Measurements from ENCODE around the gene PTPRT. TPM values are rescaled to one million over a fixed set of nuclear protein-coding genes. Genes with fewer than 3 reads are reported as not detected.

Gene PTPRT
- total and polyA plus RNA-seq, 8 donors = 0.23 to 1.8 (median 0.95) TPM

DNA sequence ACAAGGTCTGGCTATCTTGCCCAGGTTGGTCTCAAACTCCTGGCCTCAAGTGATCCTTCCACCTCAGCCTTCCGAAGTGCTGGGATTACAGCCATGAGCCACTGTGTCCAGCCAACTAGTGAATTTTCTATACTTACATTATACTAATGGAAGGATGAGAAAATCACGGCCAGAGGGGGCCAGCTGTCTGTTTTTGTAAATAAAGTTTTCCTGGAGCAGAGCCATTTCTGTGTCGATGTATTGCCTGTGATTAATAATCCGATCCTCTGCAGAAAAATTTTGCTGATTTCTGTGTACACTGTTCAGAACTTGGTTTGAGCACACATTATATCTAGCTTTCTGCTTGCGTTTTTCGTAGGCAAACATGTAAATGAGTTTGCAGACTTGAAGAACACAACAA lies 28.8 kb downstream of the PTPRT start:
- no peaks in the 10 kb centered on the region for H3K4me1 ChIP-seq
- no peak for ATAC-seq
- no peak for DNase-seq
- TF ChIP-seq, protein P1, sequence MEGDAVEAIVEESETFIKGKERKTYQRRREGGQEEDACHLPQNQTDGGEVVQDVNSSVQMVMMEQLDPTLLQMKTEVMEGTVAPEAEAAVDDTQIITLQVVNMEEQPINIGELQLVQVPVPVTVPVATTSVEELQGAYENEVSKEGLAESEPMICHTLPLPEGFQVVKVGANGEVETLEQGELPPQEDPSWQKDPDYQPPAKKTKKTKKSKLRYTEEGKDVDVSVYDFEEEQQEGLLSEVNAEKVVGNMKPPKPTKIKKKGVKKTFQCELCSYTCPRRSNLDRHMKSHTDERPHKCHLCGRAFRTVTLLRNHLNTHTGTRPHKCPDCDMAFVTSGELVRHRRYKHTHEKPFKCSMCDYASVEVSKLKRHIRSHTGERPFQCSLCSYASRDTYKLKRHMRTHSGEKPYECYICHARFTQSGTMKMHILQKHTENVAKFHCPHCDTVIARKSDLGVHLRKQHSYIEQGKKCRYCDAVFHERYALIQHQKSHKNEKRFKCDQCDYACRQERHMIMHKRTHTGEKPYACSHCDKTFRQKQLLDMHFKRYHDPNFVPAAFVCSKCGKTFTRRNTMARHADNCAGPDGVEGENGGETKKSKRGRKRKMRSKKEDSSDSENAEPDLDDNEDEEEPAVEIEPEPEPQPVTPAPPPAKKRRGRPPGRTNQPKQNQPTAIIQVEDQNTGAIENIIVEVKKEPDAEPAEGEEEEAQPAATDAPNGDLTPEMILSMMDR (IDR thresholded peaks at IDR 0.05) = no peak
- no peak for FAIRE-seq
- 28 to 31% methylated on average over 6 of the region's 6 CpGs for WGBS, 2 donors
- H3K27me3 ChIP-seq = no peaks in the 10 kb centered on the region
- H3K27ac ChIP-seq = no peak overlapping the region
- H3K4me3 ChIP-seq = no peak overlapping the region
- intact Hi-C loops (cut with DNase I) = no loop called here
- no peaks in the 10 kb centered on the region for H3K36me3 ChIP-seq
- no peaks in the 10 kb centered on the region for H3K9me3 ChIP-seq

DNA sequence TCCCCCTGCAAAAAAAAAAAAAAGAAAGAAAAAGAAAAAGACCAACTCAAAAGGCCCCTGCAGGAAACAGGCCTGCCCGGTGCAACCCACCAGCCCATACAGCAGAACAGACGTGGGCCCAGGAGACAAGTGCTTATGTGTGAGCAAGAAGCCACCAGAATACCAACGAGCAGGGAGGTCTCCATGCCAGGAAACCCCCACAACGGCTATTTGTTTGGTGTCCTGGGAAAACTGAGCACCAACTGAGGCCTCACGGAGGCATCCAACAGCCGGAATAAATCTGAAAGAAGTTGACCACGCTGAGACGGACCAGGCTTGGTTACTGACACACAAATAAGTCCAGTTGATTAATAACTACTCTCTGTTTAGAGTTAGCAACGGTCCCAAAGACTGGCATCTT lies 29.7 kb downstream of the PTPRT start:
- ATAC-seq = no peak
- Histone ChIP-seq H3K27me3 (no peaks in the 10 kb centered on the region), H3K4me1 (no peaks in the 10 kb centered on the region), H3K36me3 (no peaks in the 10 kb centered on the region), H3K4me3 (no peak overlapping the region), H3K9me3 (no peaks in the 10 kb centered on the region), H3K27ac (no peak overlapping the region)
- WGBS, 2 donors = 67 to 73% methylated on average over 9 of the region's 9 CpGs
- TF ChIP-seq, protein P1 (IDR thresholded peaks at IDR 0.05) = no peak
- intact Hi-C loops (cut with DNase I) = no loop called here
- DNase-seq = no peak
- no peak for FAIRE-seq

DNA sequence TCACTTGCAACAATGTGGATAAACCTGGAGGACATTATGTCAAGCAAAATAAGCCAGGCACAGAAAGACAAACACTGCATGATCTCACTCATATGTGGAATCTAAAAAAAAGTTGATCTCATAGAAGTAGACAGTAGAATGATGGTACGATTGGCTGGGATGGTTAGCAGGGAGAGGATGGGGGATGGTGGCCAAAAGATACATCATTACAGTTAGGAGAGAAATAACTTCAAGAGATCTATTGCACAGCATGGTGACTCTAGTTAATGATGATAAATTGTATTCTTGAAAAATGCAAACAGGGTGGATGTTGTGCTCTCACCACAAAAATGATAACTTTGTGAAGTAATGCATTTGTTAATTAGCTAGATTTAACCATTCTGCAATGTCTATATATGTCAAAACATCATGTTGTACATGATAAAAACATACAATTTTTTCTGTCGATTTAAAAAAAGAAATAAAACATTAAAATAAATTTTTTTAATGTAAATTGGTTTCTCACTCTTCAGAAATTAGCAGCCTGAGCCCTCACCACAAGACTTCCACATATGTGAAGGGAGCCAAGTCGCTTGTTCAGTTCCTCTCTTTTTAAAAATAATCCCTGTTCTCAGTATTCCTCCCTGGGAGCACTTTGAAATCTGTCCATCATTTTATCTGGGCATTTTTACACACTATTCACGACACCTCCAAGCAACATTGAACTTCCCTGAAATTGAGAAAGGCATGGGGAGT lies 34.2 kb downstream of the PTPRT start:
- Histone ChIP-seq H3K27me3 (no peaks in the 10 kb centered on the region), H3K4me1 (no peaks in the 10 kb centered on the region), H3K27ac (no peak overlapping the region), H3K36me3 (no peaks in the 10 kb centered on the region), H3K9me3 (no peaks in the 10 kb centered on the region), H3K4me3 (no peak overlapping the region)
- ATAC-seq (no peak), FAIRE-seq (no peak), DNase-seq (no peak)
- WGBS, 2 donors = 54 to 66% methylated on average over 4 of the region's 4 CpGs
- intact Hi-C loops (cut with DNase I) = no loop called here
- TF ChIP-seq, protein P1 (IDR thresholded peaks at IDR 0.05) = no peak

DNA sequence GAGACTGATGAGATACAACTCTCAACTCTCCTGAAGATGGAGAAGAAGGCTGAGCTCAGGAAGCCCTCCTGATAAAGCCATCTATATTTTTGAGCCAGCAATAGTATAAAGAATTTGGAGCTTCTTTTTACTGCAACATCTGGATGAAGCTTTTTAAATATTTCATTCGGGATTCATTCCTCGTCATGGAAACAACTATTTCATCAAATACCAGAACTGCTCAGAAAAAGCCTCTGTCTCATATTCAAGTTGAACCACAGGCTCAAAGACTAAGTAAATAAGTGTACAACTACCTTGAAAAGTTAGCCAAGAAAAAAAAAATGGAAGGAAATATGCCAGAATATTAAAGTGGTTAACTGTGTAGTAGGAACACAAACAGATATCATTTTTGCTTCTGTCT lies 37.8 kb downstream of the PTPRT start:
- DNase-seq (no peak), ATAC-seq (no peak), FAIRE-seq (no peak)
- H3K27me3 ChIP-seq = no peaks in the 10 kb centered on the region
- no peaks in the 10 kb centered on the region for H3K9me3 ChIP-seq
- no peaks in the 10 kb centered on the region for H3K4me1 ChIP-seq
- WGBS, 2 donors = 55 to 69% methylated on average over 2 of the region's 2 CpGs
- TF ChIP-seq, protein P1 (IDR thresholded peaks at IDR 0.05) = no peak
- H3K36me3 ChIP-seq = no peaks in the 10 kb centered on the region
- intact Hi-C loops (cut with DNase I) = no loop called here
- no peak overlapping the region for H3K4me3 ChIP-seq
- no peak overlapping the region for H3K27ac ChIP-seq

DNA sequence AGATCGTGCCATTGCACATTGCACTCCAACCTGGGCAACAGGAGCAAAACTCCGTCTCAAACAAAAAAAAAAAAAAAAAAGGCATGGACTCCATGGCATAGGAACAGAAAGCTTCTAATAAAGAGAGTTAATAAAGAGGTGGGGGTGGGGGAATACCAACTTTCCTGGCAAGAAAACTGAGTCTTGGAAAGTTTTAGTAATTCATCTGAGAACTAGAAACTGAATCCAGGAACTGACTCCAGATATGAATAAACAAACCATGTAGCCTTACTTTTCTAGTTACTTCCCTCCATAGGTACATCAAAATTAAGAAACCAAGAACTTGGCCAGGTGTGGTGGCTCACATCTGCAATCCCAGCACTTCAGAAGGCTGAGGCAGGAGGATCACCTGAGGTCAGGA lies 38.5 kb downstream of the PTPRT start:
- no peak for FAIRE-seq
- Histone ChIP-seq H3K36me3 (no peaks in the 10 kb centered on the region), H3K4me3 (no peak overlapping the region), H3K27me3 (no peaks in the 10 kb centered on the region), H3K27ac (no peak overlapping the region), H3K4me1 (no peaks in the 10 kb centered on the region), H3K9me3 (no peaks in the 10 kb centered on the region)
- no peak for DNase-seq
- 89 to 92% methylated on average over 2 of the region's 2 CpGs for whole genome bisulfite sequencing, 2 donors
- ATAC-seq = no peak
- TF ChIP-seq, protein P1 (IDR thresholded peaks at IDR 0.05) = no peak
- intact Hi-C loops (cut with DNase I) = no loop called here

Data from pancreas (tissue), 10 donors.